UCSD-AML1 (cell line): ENCODE data around the gene TSPEAR.
"Not testable (repeated sequence)": the region's sequence is repeated elsewhere in the genome, so short reads cannot be mapped to it uniquely, and the experiment has no call there.

Experiments used
- DNase-seq: peaks from one replicate; lab custom pipeline; 2025; ENCODE audit not compliant: unreplicated experiment; lab: John Stamatoyannopoulos, UW

TSPEAR gene

DNA sequence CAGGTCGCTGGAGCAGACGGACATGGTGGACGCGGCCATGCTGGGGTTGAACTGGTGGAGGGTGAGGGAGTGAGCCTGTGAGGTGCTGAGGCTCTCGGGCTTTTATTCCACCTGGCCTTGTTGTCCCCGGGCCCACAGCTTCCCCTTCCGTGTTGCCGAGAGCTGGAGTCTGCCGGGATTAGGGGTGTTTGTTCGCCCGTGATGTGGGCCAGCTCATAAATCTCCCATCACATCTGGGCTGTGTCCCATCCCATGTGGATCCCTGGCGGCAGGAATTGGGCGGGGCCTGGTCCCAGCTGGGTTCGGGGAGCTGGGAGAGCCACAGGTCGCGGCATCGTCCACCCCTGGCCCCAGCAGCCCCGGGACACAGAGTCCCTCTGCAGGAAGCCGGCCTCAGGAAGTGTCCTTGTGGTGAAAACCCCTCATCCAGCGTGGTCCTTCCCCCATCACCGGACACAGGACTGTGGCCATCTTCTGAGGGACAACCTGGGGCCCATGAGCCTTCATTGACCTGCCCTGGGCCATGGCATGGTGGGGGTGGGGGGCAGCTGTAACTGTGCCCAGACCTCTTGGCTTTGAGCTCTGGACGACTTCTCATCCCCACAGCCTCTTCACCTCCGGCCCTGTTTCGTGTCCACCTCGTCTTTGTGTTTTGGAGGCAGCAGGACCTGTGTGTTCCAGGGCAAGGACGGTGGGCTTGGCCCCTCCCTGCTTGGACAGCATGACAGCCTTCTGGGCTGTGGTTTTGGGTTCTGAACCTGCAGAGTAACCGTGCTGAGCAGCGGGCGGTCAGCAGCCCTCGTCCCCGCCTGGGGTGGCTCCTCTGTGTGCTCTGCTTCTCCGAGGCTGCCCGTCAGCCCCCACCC, 118.7 kb downstream of the TSPEAR start, which contains the start of gene KRTAP10-6:
Gene KRTAP10-6 (minus strand): TSS at position 60 of the 866 bp plus-strand sequence. CDS start 21 bp downstream, at position 39.
- DNase-seq: no peak

DNA sequence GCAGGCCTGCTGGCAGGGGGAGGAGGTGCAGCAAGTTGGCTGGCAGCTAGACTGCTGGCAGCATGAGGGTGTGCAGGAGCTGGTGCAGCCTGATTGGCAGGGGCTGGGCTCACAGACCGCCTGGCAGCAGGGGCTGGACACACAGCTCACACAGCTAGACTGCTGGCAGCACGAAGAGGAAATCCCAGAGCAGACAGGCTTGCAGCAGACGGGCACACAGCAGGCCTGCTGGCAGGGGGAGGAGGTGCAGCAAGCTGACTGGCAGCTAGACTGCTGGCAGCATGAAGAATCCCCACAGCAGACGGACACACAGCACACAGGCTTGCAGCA, 119.6 kb downstream of the TSPEAR start:
- not testable (repeated sequence) for DNase-seq

DNA sequence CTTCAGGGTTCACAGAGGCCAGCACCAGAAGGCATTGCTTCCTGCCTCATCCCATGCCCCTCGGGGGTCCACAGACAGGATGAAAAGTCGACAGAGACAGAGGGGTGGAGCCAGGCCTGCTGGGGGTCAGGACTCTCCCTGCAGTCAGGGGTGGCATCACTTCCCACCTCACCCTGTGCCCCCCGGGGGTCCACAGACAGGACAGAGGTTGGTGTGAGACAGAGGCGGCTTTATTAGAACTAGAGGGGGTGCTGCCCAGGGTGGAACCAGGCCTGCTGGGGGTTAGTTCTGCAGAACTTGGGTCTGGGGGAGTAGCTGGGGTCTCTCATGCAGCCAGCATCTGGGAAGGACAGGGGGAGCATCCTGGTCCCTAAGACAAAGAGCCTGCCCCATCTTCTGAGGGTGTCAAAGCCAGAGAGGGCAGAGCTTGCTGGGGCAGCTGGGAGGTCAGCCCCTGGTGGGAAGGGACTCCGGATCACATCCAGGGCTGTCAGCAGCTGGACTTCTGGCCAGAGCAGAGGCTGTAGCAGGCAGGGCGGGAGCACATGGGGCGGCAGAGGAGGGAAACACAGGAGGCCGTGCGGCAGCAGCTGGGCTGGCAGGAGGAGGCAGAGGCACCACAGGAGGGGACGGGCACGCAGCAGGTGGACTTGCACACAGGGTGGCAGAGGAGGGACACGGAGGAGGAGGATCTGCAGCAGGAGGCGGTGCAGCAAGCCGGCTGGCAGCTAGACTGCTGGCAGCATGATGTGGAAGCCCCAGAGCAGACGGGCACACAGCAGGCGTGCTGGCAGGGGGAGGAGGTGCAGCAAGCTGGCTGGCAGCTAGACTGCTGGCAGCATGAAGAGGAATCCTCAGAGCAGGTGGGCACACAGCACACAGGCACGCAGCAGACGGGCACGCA, 120.2 kb downstream of the TSPEAR start:
- not testable (repeated sequence) for DNase-seq

DNA sequence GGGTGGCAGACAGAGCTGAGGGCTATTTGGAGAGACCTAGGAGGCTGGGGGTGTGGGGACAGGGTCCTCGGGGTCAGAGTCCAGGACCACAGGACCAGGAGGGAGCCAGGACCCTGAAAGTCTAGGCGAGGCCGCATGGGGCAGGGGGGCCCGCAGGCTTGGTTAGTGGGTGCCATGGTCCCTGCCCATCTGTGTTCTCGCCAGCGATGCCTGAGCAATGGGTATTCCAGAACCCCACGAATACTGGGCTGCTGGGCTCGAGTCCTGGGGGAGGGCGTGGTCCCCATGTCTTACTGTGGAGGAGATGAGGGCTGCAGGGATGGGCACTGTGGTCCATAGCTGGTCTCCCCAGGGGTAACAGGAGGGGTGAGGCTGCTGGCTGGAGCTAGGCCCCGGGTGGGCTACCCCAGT, 121.1 kb downstream of the TSPEAR start:
- no peak for DNase-seq

DNA sequence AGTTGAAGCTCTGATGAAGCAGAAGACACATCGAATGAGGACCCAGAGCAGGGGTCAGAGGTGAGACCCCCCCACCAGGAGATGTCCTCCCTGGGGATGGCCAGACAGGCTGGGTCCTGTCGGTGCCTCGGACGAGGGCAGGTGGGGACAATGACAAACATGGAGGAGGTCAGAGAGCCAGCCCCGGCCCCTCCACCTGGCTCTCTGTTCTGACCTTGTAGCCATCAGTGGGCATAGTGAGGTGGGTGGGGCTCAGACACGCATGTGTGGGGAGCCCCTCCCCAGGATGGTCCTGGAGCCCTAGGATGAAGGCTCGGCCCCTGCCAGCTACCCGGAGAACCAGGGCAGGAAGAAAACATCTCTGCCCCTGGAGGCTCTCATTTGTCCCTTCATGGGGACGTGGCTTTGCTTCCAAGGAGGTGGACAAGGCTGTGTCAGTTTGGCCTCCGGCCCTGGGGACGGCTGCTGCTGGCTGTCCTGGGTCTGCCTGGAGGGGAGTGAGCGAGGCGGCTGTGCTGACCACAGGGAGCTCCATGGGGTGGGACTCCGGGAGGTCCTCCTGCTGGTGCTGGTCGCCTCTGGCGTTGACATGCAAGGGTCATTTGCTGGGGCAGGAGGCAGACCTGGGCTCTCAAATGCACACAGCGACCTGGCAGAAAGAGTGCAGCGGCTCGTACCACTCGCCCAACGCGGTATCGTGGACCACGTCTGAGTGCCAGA, 121.6 kb downstream of the TSPEAR start:
- no peak for DNase-seq

DNA sequence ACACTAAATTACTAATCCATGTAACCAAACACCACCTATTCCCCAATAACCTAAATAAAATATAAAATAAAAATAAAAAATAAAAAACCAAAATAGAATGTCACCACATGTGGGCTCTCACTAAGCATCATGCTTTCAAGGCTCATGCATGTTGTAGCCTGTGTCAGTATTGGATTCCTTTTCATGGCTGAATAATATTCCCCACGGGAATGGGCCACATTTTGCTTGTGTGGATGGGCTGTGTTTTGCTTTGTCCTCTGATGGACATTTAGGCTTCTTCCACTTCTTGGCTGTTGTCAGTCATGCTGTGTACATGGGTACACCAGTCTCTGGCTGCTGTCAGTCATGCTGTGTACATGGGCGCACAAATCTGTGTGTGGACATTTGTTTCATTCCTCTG, 122.3 kb downstream of the TSPEAR start:
- no peak for DNase-seq

DNA sequence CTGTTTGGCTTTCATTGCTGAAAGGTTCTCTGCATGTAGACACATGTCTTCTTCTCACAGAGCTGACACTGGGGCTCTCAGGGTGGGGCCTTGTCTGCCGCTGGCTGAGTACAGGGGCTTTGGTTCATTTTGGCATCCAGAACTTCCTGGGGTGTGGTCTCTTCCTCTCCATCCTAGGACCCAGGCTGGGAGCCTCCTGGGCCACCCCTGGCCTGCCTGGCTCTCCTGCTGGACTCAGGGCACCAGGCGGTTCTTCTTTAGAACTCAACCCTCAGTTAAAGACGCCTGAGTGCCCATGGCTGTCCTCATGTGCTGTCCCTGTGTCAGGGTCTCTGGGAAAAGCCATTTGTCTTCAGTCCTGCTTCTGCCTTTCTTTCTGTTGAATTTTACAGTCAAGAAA, 125.5 kb downstream of the TSPEAR start:
- DNase-seq: no peak

DNA sequence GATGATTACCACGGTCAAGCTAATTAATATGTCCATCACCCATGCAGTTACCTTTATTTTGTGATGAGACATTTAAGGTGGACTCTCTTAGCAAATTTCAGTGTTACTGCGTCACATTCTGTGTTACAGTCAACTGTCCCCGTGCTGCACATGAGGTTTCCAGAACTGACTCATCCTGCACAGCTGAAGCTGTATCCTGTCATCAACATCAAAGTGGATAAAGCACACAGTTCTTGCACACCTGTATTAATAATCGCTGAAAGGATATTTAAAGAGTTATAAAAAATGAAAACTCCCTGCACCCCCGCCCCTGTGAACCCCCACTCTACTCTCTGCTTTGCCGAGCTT, 127.6 kb downstream of the TSPEAR start:
- no peak for DNase-seq

DNA sequence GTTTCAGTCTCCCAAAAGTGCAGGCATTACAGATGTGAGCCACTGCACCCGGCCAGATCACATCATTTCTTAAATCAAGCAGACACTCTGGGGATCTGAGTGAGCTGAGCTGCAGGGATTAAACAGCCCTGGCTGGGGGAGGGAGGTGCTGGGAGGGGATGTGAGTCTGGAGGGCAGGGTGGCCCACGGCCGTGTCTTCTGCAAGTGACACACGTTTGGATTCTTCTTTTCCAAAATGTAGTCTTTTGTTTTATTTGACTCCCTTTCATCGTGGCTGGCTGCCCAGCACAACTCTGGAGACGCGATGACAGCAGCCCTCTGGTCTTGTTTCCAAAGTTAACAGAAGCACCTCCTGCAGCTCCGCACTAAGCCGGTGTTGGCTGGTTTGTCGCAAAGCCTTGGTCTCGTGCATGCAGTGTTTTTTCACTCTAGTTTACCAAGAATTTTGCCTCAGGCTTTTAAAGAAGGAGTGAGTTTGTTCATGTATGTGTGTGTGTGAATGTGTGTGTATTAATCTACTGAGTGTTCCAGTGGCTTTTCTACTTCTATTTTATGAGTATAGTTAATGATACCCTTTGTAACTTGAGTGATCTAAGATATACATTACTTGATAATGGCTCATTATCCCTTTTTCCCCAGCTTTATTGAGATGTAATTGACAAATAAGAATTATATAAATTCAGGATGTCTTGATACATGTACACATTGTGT, 128.1 kb downstream of the TSPEAR start:
- DNase-seq: no peak

DNA sequence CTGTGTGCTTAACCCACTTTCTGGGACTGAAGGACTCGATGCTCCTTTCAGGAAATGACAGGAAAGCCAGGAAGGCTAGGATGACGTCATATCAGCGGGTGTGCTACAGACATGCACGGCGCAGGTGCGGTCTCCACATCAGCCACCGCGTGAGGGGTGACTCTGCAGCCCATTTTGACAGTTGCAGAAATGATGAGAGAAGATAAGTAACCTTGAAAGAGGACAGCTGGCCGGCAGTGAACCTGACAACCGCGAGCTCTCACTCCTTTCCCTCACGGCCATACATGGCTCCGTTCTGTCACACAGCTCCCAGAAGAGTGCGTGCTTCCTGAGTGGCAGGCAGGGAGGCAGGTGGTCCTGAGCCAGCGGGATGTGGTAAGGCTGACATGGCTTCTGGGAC, 129.3 kb downstream of the TSPEAR start:
- no peak for DNase-seq

DNA sequence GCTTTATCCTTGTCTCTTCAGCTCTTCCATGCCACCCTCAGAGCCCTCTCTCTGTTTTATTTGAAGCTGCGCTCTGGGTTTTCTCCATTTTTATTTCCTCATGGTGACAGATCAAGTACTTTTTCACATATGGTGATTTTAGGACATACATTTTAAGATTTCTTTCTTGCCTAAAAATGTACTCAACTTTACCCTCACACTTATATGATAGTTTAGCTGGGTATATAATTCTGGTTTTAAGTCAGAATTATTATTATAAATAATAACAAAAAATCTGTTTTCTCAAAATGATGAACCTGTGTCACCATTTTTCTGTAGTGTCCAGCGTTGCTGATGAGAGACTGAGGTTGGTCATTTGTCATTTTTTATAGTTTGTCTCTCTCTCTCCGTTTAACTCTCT, 130.2 kb downstream of the TSPEAR start:
- DNase-seq: no peak

DNA sequence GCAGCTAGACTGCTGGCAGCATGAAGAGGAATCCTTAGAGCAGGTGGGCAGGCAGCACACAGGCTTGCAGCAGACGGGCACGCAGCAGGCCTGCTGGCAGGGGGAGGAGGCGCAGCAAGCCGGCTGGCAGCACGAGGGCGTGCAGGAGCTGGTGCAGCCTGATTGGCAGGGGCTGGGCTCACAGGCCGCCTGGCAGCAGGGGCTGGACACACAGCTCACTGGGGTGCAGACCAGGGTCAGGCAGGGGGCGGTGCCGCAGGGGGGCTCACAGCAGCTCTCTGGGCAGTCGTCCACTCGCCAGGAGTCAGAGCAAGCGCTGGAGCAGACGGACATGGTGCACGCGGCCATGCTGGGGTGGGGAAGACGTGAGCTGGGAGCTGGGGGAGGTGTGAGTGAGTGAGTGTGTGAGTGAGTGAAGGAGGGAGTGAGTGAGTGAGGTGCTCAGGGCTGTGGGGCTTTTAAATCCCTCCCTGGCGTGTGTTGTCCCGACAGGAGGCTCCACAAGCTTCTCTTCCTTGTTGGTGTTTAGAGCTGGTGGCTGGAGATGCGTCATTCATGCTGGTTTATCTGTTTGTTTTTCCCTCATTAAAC, 131.0 kb downstream of the TSPEAR start, which contains the start of gene KRTAP10-5:
Gene KRTAP10-5 (minus strand): TSS at position 374 of the 591 bp plus-strand sequence. CDS start 26 bp downstream, at position 348.
- DNase-seq: not testable (repeated sequence)

DNA sequence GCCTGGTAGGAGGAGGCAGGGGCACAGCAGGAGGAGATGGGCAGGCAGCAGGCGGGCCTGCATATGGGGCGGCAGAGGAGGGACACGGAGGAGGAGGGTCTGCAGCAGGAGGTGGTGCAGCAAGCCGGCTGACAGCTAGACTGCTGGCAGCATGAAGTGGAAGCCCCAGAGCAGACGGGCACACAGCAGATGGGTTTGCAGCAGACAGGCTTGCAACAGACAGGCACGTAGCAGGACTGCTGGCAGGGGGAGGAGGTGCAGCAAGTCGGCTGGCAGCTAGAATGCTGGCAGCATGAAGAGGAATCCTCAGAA, 131.6 kb downstream of the TSPEAR start:
- DNase-seq: no peak

DNA sequence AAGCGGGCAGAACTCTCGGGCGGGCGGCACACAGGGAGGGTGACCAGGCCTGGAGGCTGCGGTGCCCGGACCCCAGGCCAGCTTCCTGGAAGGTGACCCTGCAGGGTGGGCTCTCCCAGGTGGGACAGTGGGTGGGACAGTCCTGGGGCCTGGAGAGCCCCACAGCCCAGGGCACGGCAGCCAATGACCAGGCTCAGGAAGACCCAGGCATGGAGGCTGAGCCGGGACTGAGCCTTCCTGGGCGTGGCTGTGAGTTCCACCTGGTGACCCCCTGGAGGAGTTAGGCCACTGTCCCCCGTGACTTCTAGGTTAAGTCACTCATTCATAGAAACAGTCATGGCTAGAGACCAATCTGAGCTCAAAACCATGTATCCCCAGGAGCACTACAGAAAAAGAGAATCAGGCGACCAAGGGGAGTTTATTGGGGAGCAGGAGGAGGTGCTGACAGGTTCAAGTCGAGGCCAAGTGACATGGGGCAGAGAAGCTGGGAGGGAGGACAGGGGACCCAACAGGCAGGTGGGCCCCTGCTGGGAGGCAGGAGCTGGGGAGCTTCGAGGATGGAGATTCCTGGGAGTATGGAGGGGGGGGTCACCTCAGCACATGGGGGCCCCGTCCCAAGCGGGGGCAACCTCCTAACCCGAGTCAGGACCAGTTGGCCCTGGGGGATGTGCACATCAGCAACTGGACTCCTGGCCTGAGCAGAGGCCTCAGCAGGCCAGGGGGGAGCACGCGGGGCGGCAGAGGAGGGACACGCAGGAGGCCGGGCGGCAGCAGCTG, 132.1 kb downstream of the TSPEAR start:
- DNase-seq: no peak

DNA sequence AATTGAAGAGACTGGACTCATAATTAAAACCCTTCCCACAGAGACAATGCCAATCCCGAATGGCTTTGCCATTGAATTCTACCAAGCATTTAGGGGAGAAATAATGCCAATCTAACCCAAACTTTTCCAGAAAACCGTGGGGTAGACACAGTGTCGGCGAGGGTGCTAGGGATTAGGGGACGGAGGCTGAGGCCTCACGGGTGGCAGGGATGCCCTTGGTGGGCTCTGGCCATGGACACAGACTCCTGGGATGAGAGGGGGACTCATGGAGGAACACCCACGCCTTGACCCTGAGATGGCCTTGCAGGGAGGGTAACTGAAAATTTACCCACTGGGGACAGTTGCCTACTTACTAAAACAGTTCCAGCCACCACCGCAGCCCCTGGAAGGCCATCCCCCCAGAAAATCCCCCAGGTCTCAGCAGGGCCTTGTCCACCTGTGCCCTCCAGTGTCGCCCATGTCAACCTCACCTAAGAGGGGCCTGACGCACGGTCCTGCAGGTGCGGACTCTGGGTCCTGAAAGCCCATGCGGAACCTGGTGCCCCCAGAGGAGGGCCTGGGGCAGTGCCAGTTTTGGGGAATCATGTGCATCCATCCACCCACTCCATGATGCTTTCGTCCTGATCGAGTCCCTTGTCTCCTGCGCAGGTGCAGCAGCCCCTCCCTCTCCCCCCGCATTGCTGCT, 132.9 kb downstream of the TSPEAR start:
- DNase-seq: no peak

DNA sequence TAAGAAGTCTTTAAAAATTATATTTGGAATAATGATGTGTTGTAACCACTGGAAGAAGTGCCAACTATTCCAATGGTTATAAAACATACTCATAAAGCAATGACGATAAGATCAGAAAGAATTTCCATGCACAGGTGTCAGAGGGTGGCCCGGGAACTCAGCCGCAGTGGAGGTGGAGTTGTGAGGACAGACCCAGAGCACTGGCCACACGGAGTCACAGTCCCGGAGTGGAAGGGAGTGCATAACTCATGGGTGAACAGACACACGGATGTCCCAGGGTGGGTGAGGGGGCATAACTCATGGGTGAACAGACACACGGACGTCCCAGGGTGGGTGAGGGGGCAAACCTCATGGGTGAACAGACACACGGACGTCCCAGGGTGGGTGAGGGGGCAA, 135.3 kb downstream of the TSPEAR start:
- DNase-seq: no peak

DNA sequence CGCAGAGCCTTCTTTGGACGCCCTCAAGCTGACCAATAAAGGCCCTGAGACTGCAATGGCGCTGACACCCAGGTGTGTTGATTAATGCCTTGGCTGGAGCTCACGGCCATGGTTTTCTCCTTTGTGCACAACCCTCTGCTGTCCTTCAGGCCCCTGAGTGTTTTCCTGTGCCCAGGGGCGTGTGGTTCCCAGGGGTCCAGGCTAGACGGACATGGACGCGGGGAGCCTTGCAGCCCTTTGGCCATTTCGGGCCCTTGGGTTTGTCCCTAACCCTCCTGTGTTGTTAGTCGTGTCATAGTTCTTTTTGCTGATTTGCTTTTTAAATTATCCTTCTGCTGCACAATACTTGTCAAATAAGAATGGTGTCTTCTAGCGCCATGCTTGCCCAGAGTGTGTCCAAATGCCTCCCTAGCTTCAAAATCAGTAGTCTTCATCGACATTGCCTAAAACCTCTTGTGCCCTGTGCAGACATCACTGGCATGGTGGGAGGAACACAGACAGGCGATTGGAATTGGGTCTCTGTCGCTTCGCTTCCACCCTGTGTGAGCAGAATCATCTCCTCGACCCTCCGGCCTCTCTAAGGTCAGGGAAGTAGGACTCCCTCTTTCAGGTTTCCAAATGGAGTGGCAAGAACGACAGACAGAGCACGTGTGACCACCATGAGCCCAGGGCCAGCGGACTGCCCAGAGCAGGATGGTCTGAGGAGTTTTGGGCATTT, 135.9 kb downstream of the TSPEAR start:
- no peak for DNase-seq

DNA sequence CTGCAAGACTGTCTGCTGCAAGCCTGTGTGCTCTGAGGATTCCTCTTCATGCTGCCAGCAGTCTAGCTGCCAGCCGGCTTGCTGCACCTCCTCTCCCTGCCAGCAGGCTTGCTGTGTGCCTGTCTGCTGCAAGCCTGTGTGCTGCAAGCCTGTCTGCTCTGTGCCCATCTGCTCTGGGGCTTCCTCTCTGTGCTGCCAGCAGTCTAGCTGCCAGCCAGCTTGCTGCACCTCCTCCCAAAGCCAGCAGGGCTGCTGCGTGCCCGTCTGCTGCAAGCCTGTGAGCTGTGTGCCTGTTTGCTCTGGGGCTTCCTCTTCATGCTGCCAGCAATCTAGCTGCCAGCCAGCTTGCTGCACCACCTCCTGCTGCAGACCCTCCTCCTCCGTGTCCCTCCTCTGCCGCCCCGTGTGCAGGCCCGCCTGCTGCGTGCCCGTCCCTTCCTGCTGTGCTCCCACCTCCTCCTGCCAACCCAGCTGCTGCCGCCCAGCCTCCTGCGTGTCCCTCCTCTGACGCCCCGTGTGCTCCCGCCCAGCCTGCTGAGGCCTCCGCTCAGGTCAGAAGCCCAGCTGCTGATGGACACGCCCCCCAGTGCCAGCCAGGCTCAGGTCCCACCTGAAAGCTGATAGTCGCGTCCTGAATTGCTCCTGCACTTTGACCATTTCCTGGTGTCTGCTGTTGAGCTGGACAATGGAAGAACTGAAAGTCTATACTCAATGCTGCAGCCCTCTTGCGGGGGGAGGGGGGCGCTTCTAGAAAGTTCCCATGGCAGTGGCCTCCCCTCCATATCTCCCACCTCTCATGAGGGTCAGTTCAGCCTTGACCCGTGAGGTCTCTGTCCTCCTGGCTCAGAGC, 136.7 kb downstream of the TSPEAR start:
- DNase-seq: no peak
